ENCODE data around the gene KCNIP2.
A peak's percentile ranks its signal among the peaks of the same experiment; 100 is the strongest.

Gene KCNIP2

DNA sequence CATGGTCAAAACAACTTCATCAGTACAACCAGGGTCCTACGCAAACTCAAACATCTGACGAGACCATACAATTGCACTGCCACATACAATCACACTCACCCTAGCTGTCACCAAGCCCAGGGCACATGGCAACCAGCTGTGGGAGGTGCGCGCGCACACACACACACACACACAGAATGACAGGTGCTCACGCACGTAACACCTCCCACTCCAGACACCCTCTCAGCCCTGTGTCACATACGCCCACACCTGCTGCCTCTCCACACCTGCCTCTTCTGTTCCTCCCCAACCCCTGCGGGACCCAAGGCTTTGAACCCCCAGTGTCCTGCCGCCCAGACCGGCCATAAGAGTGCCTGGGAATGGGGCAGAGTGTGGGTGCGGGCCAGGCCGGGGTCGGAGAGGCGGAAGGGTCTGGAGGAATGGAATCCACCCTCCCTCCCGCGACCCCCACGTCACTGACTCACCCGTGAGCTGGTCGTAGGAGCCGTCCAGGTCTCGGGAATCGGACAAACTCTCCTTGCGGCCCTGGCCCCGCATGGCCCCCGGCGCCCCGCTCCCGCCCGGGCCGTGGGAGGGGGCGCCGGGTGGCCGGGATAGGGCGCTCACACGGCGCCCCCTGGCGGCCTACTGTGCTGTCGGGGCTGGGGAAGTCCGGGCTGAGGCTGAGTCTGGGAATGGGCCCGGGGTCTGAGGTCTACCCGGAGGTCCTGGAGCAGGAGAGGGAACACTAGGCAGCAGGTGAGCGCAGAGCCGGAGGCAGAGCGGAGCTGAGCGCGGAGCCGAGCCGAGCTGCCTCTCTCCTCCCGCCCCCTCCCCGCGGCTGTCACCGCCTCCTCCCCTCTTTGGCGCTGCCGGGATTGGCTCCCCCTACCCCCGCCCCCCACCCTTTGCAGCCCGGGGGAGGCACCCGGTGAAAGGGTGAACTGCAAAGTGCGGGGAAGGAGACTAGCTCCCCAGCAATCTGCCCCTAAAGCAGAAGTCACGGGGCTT, at the start of gene KCNIP2:
TSS of gene KCNIP2 (minus strand) at position 769 of the 990 bp plus-strand sequence. CDS start at position 537, 232 bp downstream.
- no peak for DNase-seq (ENCODE audit: low spot score)

DNA sequence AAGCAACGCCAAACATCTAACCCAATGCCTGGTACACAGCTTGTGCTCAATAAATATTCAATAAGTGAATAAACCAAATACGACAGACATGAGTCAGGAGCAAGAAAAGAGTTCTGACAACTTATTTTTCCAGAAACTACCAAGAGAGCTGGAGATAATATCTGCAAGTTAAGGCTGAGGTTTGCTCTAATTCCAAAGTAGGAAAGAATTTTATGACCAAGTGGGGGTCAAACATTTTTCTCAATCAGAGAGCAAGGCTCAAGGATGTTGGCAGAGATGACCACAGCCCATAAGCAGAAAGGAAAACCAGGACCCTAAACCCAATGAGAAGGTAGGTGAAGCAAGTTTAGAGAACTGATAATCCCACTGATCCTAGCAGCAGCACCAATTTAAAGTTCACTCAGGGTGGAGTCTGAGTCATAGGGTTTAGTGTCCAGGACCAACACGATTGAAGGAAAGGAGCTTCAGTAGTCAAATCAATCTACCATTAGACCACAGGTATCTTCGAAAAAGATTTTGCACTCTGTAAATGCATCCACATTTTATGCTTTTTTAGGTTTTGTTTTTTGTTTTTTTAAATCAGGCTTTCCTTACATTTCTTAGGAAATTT, 49.3 kb upstream of the KCNIP2 start:
- DNase-seq (ENCODE audit: low spot score) = no peak

- peak; percentile 90 for DNase-seq (ENCODE audit: low spot score)
Observed at GRCh38 chr10:101889256-101890210, 45.9 kb upstream of the KCNIP2 start.

DNA sequence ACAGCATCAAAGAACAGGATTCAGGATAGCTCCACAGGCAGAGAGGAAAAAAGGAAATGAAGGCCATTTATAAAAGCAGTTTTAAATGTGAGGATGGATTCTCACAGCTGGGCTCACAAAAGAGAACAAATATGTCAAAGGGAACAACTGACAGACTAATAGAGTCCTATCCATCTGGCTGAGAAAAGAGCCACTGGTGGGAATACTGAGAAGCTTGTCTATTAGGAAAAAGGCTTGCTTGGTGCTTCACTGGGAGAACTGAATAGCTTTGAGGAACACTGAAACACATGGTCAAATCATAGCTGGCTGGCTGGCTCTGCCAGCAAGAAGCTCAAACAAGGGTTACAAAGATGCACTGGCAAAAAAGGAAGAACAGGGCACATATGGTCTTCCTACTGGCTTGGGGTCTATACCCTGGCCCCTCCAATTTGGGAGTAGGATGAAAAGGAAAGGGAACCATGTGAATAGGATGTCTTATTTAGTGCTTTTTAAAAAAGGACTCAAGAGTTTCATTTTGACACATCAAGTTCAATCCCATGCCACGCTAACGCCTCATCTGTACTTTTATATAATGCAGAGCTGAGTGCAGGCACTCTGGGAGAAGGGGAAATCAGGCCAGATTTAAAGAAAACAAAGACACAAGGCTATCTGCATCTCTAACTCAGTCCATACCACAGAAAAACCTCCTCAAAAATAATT, 44.8 kb upstream of the KCNIP2 start:
- peak; percentile 76 for DNase-seq (ENCODE audit: low spot score)

DNA sequence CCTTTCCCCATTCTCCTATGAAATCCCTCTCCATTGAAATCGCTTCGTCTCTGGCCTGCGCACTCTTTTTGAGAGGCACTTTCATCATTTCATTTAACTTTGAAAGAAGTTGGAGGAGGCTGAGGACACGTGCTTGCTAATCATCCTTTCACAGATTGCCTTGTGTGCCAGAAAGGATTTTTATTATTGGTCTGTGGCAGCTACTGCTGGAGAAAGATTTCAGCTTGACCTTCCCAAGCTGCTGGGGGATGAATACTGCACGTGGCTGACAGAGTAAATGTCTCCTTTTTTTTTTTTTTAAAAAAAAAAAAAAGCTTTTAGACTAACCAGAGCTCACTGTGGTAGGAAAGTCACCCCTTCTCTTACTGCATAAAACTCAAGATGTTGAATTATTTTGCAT, 44.2 kb upstream of the KCNIP2 start:
- DNase-seq (ENCODE audit: low spot score) = no peak

DNA sequence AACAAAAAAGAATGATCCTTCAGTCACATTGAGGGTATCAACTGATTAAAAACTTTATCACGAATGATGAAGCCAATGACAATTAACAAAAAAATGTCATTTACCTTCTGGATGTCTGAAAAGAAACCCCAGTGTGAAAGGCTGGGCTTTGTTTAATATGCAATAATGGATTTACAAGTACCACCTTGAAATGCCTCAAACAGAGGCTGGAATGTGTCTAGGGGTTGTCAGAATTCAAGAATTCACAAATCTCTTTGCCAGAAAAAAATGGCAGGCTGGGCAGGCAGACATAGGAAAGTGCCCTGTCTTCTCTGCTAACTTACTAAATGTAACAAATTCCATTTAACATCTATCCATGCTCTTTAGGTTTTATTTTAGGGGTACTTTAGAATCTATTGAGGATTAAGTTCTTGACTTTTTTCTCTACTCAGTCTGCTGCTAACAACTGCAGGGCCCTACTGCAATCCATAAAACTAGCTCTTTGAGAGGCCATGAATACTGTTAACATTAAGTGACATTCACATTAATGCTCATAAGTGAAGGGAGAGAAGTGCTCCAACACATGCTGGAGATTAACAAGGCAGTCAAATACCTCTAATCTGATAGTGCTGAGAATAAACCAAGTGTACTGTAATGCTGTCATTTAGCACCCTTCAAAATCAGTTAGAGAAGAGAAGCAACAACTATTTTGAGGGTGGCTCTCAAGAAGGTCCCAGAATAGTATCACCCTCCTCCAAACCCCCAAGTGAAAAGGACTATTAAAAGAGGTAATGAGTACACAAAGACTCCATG, 43.1 kb upstream of the KCNIP2 start:
- no peak for DNase-seq (ENCODE audit: low spot score)

DNA sequence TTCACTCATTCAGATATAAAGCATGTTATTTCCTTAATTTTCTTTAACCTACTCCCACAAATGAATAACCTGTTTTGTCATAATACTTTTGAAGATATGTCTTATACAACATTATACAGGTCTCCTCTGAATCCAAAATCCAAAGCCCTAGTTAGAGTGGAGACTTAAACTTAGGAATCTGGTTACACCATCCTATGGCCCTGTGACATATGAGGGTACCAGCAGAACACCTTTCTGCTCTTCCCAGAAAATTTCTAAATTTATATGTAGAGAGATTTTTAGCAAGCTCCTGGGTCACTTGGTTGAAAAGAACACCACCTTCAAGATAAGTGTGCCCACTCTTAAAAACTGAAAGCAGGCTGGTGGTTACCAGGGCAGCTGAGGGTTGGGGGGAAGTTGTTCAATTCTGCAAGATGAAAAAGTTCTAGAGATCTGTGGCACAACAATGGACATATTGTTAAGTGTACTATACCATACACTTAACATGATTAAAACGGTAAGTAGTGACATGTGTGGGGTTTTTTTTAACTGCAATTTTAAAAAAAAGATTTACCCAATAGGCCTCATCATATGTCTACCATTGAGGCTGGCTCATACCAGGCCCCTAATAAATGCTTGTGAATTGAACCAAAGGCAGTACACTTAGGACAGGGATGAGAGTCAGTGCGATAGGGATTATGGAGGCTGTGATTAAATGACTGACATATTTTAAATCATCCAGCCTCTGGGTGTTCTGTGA, 37.6 kb upstream of the KCNIP2 start:
- no peak for DNase-seq (ENCODE audit: low spot score)

DNA sequence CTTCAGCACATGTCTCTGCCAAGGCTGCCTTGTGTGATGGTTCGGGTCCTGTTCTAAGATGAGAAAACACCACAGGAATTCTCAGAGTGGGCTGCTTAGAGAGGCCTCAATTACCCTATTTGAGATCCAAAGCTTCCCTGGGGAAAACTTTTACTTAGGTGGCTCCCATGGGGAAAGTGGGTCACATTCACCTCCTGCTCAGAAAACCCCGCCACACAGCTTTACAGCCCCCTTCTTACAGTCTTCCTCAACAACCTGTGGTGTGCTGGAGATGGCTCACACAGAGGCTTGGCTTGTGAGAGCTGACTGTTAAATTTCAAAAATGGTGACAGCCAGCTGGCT, 36.6 kb upstream of the KCNIP2 start:
- DNase-seq (ENCODE audit: low spot score) = no peak

DNA sequence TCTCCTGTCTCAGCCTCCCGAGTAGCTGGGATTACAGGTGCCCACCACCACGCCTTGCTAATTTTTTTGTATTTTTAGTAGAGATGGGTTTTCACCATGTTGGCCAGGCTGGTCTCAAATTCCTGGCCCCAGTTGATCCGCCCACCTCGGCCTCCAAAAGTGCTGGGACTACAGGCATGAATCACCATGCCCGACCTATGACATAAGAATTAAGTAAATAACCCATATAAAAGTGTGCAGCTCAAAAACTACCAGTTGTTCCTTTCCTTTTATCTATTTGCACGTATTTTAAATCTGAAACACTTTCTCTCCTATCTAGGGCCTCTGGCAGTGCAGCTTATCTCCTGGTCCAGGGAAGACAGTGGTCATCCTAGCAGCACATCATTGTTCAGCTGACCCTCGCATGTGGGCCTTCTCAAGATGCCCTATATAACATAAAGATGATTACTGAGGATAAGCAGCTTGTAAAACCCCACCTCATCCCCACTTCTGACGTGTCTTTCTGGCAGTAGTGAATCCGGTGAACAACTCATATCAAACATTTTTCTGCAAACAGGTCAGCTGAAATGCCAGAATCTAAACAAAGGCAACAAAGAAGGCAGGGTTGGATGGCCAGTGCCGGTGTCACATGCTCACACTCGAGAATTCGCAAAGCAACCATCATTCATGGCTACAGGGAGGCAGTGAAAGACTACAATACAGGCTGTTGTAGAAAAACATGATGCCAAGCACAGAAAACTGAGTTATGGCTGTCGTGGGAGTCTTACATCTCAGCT, 36.0 kb upstream of the KCNIP2 start:
- peak; percentile 86 for DNase-seq (ENCODE audit: low spot score)

DNA sequence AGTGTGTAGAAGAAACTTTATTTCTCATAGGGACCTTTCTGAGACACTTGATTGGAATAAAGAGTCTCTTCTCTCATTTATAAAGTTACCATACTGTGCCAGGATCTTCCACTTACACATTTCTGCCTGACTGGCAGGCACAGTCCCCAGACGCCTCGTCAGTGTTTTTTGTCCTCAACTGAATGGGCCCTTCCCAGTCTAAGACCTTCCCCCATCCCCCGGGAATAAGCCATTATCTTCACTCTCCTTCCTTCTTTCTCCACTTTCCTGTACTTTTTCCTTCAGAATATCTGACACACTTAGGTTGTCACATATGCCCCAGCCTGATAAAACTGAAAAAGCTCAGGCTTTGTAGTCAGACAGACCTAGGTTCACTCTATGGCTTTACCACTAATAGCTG, 35.3 kb upstream of the KCNIP2 start:
- no peak for DNase-seq (ENCODE audit: low spot score)

DNA sequence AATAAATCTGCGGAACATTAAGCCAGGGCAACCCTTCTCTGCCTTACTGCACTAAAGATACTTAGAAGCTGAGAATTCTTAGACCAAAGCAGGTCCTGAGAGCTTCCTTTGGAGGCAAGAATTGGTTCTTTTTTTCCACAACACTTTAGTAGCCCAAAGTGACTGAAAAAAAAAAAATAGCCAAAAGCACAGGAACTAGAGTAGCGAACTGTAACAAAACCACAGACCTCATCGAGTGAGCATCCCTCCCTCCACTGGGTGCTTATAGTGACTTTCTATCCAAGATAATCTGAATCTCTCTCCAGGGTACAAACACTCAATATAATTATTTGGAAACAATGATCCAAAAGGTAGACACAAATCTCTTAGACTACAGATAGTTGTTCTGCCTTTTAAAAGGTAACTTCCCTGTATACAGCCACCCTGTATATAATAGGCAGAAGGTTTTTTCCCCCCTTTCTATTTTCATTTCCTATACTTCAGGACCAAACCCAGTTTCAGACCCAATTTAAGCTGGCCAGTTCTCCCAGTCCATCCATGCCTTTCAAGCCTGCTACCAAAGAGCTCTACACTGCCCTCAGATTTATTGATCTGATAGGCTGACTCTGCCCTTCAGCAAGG, 31.6 kb upstream of the KCNIP2 start:
- no peak for DNase-seq (ENCODE audit: low spot score)

GRCh38 chr10:101874252-101874651, 30.7 kb upstream of the KCNIP2 start:
- no peak for DNase-seq (ENCODE audit: low spot score)

GRCh38 chr10:101867931-101868330, 24.3 kb upstream of the KCNIP2 start:
- no peak for DNase-seq (ENCODE audit: low spot score)

DNA sequence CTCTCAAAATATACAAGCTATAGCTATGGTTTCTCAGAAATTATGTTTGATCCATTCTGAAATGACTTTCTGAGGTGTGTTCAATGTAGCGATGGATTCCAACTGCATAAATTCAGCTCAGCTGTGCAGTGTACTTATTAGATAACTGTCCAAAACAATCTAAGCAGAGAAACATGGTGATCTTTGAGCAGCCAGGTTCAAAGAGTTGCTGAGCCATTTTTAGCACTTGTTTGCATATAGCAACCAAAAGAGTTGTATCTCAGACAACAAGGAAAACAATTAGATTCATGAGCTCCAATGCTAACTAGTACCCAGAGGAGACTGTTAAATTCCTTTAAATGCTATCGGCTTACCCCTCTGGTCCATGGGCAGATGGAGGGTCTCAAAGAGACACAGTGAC, 15.9 kb upstream of the KCNIP2 start:
- DNase-seq (ENCODE audit: low spot score) = no peak

DNA sequence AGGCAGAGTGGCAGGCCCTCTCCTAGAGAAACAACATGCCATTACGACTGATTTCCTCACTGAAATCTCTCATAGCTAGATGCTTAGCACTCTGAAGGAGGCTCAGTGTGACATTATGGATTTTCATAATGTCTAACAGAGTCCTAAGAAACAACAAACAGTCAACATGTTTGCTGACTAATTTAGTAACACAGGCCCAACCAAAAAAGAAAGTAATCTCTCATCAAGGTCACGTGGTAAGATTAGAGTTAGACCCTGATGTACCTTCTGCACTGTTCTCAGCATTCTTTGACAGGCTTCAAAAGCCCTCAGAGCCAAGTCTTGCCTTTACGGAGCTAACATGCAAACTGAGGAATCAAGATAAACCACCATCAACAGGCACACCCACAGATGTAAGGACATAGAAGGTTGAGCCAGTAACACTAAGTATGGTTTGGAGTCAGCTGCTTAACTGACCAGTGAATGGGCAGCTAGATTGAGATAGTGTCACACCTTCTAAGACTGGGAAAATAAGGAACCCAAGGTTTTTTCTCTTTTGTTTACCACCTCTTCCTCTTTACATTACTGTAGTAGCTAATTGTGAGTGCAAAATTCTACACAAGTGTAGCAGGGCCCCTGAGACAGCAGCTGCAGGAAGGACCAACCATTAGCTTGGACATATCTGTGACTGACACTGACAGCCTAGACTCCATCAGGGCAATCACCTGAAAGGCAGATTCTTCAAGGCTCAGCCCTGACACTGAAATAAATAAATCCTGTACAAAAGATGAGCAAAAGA, 15.3 kb upstream of the KCNIP2 start:
- DNase-seq (ENCODE audit: low spot score) = no peak

- no peak for DNase-seq (ENCODE audit: low spot score)
Observed at GRCh38 chr10:101857802-101858476, 14.3 kb upstream of the KCNIP2 start.

- no peak for DNase-seq (ENCODE audit: low spot score)
Observed at GRCh38 chr10:101856626-101857025, 13.0 kb upstream of the KCNIP2 start.

All from pons (tissue), 1 donor.